HCT116 (cell line): Measurements from ENCODE around the gene CLCN5. TPM values are rescaled to one million over a fixed set of nuclear protein-coding genes. Genes with fewer than 3 reads are reported as not detected.

Experiments used
- ATAC-seq: fragments of 200-7000 bp; cut with Tn5 transposase; 2 replicates; pipeline ENCODE4 v1.9.1; 2020; ENCODE audit warnings: mild to moderate bottlenecking, moderate library complexity
- BruUV-seq: library from RNA; stranded (reverse); fragments of 400-500 nt; replicated peaks from 2 replicates; lab custom pipeline; 2021; lab: Mats Ljungman, UMichigan
- CTCF ChIA-PET: fragments of 300-600 bp; sonication (Branson Sonifier 250); formaldehyde crosslinking; loops from one replicate; lab custom pipeline; 2021; ENCODE audit warnings: antibody characterized with exemption; lab: Charles Lee
- POLR2A ChIA-PET: fragments of 300-600, 350-600 bp; sonication (Branson Sonifier 250); formaldehyde crosslinking; loops from one replicate; lab custom pipeline; 2021; ENCODE audit warnings: antibody characterized with exemption; lab: Charles Lee
- RAD21 ChIA-PET, 2 experiments: fragments of 300-600 bp; sonication (Branson Sonifier 250); formaldehyde crosslinking; loops; one replicate each; lab custom pipeline; 2023; ENCODE audit warnings: low total read pairs in 2 of 2; ENCODE audit not compliant: uncharacterized antibody in 2 of 2, unreplicated experiment in 2 of 2, low non-redundant PET in 1 of 2; lab: Charles Lee
- DNase-seq: peaks from one replicate; pipeline ENCODE4 v3.0.0-alpha.2; 2010; ENCODE audit warnings: low read depth, low spot score
- H2AFZ ChIP-seq: fragments of 200-600 bp; shearing (Covaris generic), sonication (generic); 2 replicates; pipeline ENCODE4 v1.6.1; 2017; ENCODE audit warnings: low read depth, mixed run types, mixed read lengths, antibody characterized with exemption, low read length; ENCODE audit not compliant: poor library complexity, severe bottlenecking
- H3K27ac ChIP-seq: 2 replicates; pipeline ENCODE4 v1.5.1; 2012; ENCODE audit warnings: low read depth, low read length
- H3K27me3 ChIP-seq: fragments of 200-600 bp; sonication (generic); 2 replicates; pipeline ENCODE4 v1.6.1; 2016; ENCODE audit warnings: mixed run types, low read length, mixed read lengths; ENCODE audit not compliant: insufficient read depth
- H3K36me3 ChIP-seq, 2 experiments: fragments of 200-500 bp in 1 of 2; fragments of 200-600 bp in 1 of 2; sonication (Bioruptor generic) in 1 of 2; sonication (generic) in 1 of 2; 2 replicates each; pipeline versions ENCODE4 v1.5.1 to v1.6.1; 2014 to 2016; ENCODE audit warnings: low read length in 2 of 2, inconsistent platforms in 1 of 2, mixed read lengths in 1 of 2, mixed run types in 1 of 2; ENCODE audit not compliant: insufficient read depth in 2 of 2, control insufficient read depth in 1 of 2
- H3K4me1 ChIP-seq, 2 experiments: fragments of 200-600 bp in 1 of 2; sonication (generic) in 1 of 2; 2 replicates each; pipeline versions ENCODE4 v1.5.1 to v1.6.1; 2012 to 2017; ENCODE audit warnings: low read length in 2 of 2, inconsistent platforms in 1 of 2, mild to moderate bottlenecking in 1 of 2, mixed read lengths in 1 of 2, mixed run types in 1 of 2, moderate library complexity in 1 of 2; ENCODE audit not compliant: insufficient read depth in 2 of 2, control insufficient read depth in 1 of 2
- H3K4me2 ChIP-seq: fragments of 200-600 bp; sonication (generic); 2 replicates; pipeline ENCODE4 v1.6.1; 2017; ENCODE audit warnings: mixed run types, low read length, mixed read lengths
- H3K4me3 ChIP-seq, 2 experiments: fragments of 200-600 bp in 1 of 2; sonication (generic) in 1 of 2; replicated peaks in 1 of 2; 2 replicates each; pipeline ENCODE4 v1.5.1; 2011 to 2016; ENCODE audit warnings: low read length in 2 of 2, control low read depth in 1 of 2, low read depth in 1 of 2, mild to moderate bottlenecking in 1 of 2, mixed read lengths in 1 of 2, mixed run types in 1 of 2
- H3K79me2 ChIP-seq: fragments of 200-600 bp; sonication (generic); 2 replicates; pipeline ENCODE4 v1.6.1; 2017; ENCODE audit warnings: mild to moderate bottlenecking, mixed run types, low read length, moderate library complexity, mixed read lengths; ENCODE audit not compliant: insufficient read depth
- H3K9ac ChIP-seq: fragments of 200-600 bp; sonication (generic); 2 replicates; pipeline ENCODE4 v1.6.1; 2016; ENCODE audit warnings: low read length, mixed read lengths
- H3K9me2 ChIP-seq: fragments of 200-600 bp; sonication (generic), shearing (Covaris generic); 2 replicates; pipeline ENCODE4 v1.6.1; 2017; ENCODE audit warnings: mixed run types, mild to moderate bottlenecking, moderate library complexity; ENCODE audit not compliant: insufficient read depth
- H3K9me3 ChIP-seq, 2 experiments: fragments of 200-500 bp in 1 of 2; fragments of 200-600 bp in 1 of 2; sonication (Bioruptor generic) in 1 of 2; sonication (generic) in 1 of 2; 2 replicates each; pipeline ENCODE4 v1.6.1; 2014 to 2017; ENCODE audit warnings: low read length in 2 of 2, mixed read lengths in 2 of 2, inconsistent platforms in 1 of 2, low read depth in 1 of 2, mild to moderate bottlenecking in 1 of 2, mixed run types in 1 of 2, moderate library complexity in 1 of 2; ENCODE audit not compliant: control insufficient read depth in 1 of 2, insufficient read depth in 1 of 2
- H4K20me1 ChIP-seq: fragments of 200-600 bp; sonication (generic), shearing (Covaris generic); 2 replicates; pipeline ENCODE4 v1.6.1; 2017; ENCODE audit warnings: mixed run types, mild to moderate bottlenecking, moderate library complexity; ENCODE audit not compliant: insufficient read depth
- CEBPB ChIP-seq: IDR thresholded peaks from 2 replicates; pipeline ENCODE4 v1.6.1; 2012; ENCODE audit warnings: low read depth
- EGR1 ChIP-seq: IDR thresholded peaks from 2 replicates; pipeline ENCODE4 v1.6.1; 2012; ENCODE audit warnings: low read depth
- ELF1 ChIP-seq: IDR thresholded peaks from 2 replicates; pipeline ENCODE4 v1.6.1; 2012; ENCODE audit warnings: low read depth, borderline replicate concordance
- EZH2 ChIP-seq: fragments of 200-600 bp; sonication (generic); IDR thresholded peaks from 2 replicates; pipeline ENCODE4 v1.6.1; 2017; ENCODE audit warnings: antibody characterized with exemption, mixed run types
- EZH2phosphoT487 ChIP-seq: fragments of 200-600 bp; IDR thresholded peaks from 2 replicates; pipeline ENCODE4 v1.6.1; 2018; ENCODE audit warnings: antibody characterized with exemption, borderline replicate concordance
- JUND ChIP-seq: IDR thresholded peaks from 2 replicates; pipeline ENCODE4 v1.6.1; 2012
- POLR2AphosphoS5 ChIP-seq: IDR thresholded peaks from 2 replicates; pipeline ENCODE4 v1.6.1; 2011; ENCODE audit warnings: mild to moderate bottlenecking, low read depth, low read length, moderate library complexity
- SIN3A ChIP-seq: IDR thresholded peaks from 2 replicates; pipeline ENCODE4 v1.6.1; 2012; ENCODE audit warnings: low read depth
- SP1 ChIP-seq: IDR thresholded peaks from 2 replicates; pipeline ENCODE4 v1.6.1; 2012; ENCODE audit warnings: low read depth
- SRF ChIP-seq: IDR thresholded peaks from 2 replicates; pipeline ENCODE4 v1.6.1; 2012; ENCODE audit warnings: low read depth
- TCF7L2 ChIP-seq: IDR thresholded peaks from 2 replicates; pipeline ENCODE4 v1.7.0; 2011; ENCODE audit warnings: borderline replicate concordance, inconsistent platforms; ENCODE audit not compliant: insufficient read depth, insufficient read length; ENCODE audit errors: extremely low read depth
- ZNF274 ChIP-seq: fragments of 200-500 bp; sonication (Bioruptor generic); IDR thresholded peaks from 2 replicates; pipeline ENCODE4 v1.6.1; 2014; ENCODE audit warnings: mild to moderate bottlenecking, low read depth, low read length, inconsistent platforms
- intact Hi-C: fragments of 100-400 bp; cut with micrococcal nuclease; formaldehyde crosslinking; loops from 2 replicates; pipeline ENCODE4 v1.10.0; 2022
- total RNA-seq: library from RNA; stranded (reverse); gene quantifications from one replicate; pipeline ENCODE4 v1.2.1, GENCODE V29; 2021; ENCODE audit not compliant: unreplicated experiment
- TF ChIP-seq, protein P1 (sequence below): IDR thresholded peaks from 2 replicates; pipeline ENCODE4 v1.6.1; 2012
- TF ChIP-seq, protein P2 (sequence below): IDR thresholded peaks from 2 replicates; pipeline ENCODE4 v1.6.1; 2011; ENCODE audit warnings: mild to moderate bottlenecking, low read length, moderate library complexity; ENCODE audit not compliant: insufficient replicate concordance; ENCODE audit errors: extremely low read depth

The CLCN5 gene
- total RNA-seq, 1 experiment from 2014 or later: 6.1 TPM

DNA sequence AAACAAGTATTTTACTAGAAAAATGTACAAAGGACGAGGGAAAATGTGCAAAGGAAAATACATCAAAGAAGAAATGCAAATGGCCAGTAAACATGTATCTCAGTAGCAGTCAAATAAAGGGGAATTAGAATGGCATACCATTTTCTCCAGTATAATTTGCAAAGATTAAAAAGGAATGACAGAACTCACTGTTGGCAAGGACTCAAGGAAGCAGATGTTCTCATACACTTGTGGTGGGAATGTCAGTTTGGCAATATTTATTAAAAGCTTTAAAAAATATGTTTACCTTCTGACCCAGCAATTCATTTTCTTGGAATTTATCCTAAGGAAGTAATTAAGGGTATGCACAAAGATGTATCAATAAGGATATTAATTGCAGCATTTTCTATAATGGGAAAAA, 7.6 kb downstream of the CLCN5 start:
- H3K9ac ChIP-seq: no peak overlapping the region
- BruUV-seq: no TSS peak
- no peaks in the 10 kb centered on the region; a peak in 1 of 4 replicates for H3K4me1 ChIP-seq
- H3K9me2 ChIP-seq: no peaks in the 10 kb centered on the region
- H3K36me3 ChIP-seq: no peaks in the 10 kb centered on the region
- no peak for ATAC-seq
- no peak overlapping the region for H3K4me2 ChIP-seq
- TF ChIP-seq ZNF274: no peak
- TF ChIP-seq ELF1: no peak
- no peak for TF ChIP-seq POLR2AphosphoS5
- TF ChIP-seq CEBPB: no peak
- TF ChIP-seq SRF: no peak
- TF ChIP-seq SIN3A: no peak
- TF ChIP-seq TCF7L2: no peak
- TF ChIP-seq SP1: no peak
- TF ChIP-seq JUND: no peak
- TF ChIP-seq EZH2: no peak
- TF ChIP-seq, protein P1, sequence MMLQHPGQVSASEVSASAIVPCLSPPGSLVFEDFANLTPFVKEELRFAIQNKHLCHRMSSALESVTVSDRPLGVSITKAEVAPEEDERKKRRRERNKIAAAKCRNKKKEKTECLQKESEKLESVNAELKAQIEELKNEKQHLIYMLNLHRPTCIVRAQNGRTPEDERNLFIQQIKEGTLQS: no peak
- TF ChIP-seq EGR1: no peak
- TF ChIP-seq, protein P2, sequence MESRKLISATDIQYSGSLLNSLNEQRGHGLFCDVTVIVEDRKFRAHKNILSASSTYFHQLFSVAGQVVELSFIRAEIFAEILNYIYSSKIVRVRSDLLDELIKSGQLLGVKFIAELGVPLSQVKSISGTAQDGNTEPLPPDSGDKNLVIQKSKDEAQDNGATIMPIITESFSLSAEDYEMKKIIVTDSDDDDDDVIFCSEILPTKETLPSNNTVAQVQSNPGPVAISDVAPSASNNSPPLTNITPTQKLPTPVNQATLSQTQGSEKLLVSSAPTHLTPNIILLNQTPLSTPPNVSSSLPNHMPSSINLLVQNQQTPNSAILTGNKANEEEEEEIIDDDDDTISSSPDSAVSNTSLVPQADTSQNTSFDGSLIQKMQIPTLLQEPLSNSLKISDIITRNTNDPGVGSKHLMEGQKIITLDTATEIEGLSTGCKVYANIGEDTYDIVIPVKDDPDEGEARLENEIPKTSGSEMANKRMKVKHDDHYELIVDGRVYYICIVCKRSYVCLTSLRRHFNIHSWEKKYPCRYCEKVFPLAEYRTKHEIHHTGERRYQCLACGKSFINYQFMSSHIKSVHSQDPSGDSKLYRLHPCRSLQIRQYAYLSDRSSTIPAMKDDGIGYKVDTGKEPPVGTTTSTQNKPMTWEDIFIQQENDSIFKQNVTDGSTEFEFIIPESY: no peak
- TF ChIP-seq EZH2phosphoT487: no peak
- DNase-seq: no peak
- H3K9me3 ChIP-seq: no peaks in the 10 kb centered on the region
- H3K79me2 ChIP-seq: no peaks in the 10 kb centered on the region
- intact Hi-C loops: no loop called here
- H2AFZ ChIP-seq: no peak overlapping the region
- H3K4me3 ChIP-seq: no peak overlapping the region
- H3K27ac ChIP-seq: no peak overlapping the region
- no peaks in the 10 kb centered on the region for H4K20me1 ChIP-seq
- CTCF ChIA-PET: no interaction called here
- POLR2A ChIA-PET: no interaction called here
- H3K27me3 ChIP-seq: no peaks in the 10 kb centered on the region
- RAD21 ChIA-PET: no interaction called here
